G401.6 (cell line): Measurements from ENCODE around the gene LINGO3.

Experiments
- FAIRE-seq: peaks from 2 replicates; lab custom pipeline; 2012; peaks lifted over from hg19 to GRCh38; lab: Jason Lieb, UNC

Gene LINGO3

DNA sequence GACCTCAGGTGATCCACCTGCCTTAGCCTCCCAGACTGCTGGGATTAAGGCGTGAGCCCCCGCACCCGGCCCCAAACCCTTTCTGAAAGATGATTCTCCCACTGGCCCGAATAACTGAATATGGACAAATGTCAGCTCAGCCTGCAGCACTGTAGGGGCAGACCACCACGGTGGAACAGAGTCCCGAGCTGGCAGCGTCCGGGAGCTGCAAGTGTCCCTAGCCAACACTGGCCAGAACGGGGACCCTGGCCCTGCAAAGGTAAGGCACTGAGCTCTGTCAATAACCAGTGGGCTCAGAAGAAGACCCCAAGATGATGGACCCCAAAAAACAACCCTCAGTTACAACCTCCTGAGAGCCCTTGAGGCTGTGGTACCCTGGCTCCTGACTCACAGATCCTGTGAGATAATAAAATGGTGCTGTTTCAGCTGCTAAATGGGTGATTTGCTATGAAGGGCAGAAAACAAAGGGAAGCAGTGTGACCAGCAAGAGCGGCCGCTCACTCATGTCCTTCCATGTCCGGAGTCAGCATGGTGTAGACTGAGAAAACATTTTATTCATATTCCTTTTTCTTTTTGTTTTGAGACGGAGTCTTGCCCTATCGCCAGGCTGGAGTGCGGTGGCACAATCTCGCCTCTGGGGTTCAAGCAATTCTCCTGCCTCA lies 18.9 kb upstream of the LINGO3 start:
- no peak for FAIRE-seq

DNA sequence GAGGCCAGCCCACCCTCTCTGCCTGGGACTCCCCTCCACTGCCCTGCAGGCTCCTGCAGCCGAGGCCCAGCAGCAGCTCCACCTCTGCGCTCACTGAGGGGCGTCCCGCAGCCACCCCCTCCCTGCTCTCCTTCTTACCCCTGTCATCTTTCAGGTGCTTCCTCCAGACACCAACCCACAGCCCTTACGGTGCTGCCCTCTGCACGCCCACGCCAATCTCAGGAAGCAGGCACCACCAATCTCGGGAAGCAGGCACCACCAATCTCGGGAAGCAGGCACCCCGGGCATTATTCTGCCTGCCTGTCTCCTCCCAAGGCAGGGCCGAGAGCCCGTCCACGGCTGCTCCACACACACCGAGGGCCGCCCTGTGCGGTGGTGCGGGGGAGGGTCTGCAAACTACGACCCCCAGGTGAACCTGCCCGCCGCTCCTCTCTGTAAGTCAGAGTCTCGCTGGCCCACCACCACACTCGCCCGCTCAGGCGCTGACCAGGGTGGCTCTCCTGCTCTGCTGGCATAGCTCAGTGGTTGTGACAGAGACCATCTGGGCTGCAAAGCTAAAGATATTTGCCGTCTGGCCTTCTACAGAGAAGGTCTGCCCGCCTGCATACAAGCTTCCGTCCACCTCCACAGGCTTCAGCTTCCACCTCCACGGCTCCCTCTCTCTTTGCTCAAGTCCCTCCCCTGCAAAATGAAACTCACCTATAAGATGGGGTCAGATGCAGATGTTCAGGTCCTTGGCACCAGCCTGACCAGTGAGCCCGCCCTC lies 17.5 kb upstream of the LINGO3 start:
- no peak for FAIRE-seq

DNA sequence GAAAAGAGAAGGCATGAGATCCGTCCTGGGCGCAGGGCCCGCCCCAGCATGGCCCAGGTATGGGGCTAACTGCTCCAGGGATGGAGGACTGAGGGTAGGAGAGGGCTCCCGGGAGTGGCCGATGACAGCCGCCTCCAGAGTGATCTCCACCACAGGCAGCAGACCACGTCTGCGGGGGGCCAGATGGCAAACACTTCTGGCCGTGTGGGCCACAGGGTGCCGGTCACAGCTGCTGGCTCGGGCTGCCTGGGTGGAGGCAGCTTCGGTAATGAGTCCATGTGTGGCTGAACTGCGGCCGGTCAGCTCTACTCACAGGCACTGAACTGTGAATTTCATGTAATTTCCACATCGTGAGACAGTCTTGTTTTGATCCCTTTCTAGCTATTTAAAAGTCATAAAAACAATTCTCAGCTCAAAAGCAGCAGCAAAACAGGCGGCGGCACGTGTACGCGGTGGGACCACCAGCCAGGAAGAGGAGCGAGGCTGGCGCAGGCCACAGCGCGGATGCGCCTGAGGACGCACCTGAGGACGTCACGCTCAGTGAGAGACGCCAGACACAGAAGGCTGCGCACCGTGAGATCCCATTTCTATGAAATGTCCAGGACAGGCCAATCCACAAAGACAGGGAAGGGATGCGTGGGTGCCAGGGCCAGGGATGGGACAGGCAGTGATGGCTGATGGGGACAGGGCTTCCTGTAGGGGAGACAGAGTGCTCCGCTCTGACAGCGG lies 16.4 kb upstream of the LINGO3 start:
- FAIRE-seq, result no peak

DNA sequence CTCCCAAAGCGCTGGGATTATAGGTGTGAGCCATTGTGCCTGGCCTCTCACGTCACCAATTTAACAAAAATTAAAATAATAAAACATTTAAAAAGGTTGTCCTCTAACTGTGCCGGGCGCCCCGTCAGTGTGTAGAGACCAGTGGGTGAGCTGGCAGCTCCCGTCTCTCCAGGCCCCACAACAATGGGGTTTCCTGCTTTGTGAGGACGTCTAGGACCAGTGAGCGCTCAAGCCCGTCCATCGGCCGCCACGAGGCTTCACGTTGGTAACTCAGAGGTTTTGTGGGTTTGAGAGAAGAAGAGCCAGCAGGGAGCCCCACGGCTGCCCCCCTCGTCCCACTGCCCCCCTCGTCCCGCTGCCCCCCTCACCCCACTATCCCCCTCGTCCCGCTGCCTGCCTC lies 15.8 kb upstream of the LINGO3 start:
- no peak for FAIRE-seq

DNA sequence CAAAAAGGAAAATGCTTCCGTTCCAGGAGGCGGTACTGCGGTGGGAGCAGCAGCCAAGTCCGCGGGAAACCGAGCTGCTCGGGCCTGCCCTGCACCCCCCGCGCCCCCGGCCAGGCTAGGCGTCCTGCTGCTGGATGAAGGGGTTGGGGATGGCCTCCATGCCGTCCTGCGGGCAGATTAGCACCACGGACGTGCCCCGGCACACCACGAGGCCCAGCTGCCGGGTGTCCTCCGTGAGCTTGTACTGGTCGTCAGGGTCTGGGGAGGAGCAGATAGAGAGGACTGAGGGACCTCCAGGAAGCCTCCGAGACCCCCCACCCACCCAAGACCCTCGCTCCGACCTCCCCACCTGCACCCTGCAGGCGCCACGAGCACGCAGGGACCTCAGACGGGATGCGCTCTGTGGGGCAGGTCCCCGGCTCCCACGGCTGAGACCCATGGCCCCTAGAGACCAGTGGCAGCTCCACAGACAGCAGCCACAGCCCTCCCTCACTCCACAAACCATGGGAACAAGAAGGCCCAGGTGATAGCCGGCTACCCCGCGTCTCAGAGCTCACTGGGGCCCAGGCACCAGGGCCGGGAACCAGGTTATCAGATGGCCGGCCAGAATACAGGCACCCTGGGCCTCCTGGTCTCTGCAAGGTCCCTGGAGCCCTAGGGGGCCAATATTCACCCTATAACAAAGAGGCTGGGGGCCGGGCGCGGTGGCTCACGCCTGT lies 13.8 kb upstream of the LINGO3 start:
- FAIRE-seq, result no peak

DNA sequence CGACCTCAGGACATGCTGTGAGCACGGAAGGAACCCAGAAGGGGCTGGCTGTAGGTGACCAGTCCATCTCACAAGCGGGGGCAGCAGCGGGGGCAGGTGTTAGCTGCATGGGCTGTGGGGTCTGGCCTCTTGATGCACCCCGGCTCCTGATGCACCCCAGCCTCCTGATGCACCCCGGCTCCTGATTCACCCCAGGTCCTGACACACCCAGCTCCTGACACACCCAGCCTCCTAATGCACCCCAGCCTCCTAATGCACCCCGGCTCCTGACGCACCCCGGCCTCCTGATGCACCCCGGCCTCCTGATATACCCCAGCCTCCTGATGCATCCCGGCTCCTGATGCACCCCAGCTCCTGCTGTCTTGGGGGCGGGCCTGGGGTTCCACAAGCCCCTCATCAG lies 13.0 kb upstream of the LINGO3 start:
- FAIRE-seq, result no peak

DNA sequence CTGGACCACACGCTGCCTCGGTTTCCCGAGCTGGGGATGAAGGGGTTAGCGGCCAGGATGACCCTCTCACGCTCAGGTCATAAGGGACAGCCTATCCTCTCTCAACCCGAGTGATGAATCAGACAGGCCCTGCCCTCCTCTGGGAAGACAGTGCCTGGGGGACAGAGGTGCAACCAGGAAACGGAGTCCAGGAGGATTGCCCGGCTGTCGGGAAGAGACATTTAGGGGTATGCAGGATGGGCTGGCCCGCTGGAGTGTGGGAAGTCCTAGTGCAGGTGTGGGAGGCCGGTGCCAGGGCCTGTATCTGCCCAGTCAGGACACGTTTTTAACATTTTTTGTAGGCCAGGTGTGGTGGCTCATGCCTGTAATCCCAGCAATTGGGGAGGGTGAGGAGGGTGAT lies 12.1 kb upstream of the LINGO3 start:
- no peak for FAIRE-seq

DNA sequence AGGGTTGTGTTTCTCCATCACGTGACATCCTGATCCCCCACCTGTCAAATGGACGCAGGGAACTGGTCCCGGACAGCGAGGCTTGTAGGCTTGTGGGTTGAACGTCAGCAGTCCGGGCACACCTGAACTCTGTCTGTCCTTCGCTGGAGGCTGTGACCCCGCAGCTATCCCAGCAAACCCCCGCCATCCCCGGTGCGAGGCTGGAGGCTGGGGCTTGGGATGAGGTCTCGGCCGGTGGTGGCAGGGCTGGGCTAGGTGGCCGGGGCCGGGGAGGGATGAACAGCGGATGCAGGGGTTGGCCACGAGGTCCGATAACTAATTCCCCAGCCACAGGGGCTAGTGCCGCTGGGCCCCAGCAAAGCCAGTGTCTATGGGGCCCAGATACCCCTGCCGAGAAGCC lies 11.6 kb upstream of the LINGO3 start:
- FAIRE-seq, result no peak

DNA sequence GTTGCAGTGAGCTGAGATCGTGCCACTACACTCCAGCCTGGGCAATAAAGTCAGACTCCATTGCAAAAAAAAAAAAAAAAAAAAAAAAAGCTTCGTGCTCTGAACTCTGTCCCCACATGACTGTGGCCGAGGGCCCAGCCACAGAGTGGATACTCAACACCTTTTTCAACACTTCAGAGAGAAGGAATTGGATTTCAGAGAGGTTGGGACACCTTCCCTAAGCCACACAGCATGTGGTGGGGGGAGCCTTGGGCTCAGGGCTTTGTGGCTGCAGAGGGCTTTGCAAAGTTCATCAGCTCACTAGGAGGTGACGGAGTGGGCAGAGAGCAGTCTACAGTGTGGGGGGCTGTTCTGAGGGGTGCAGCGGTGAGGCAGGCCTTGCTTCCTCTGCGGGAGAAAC lies 11.0 kb upstream of the LINGO3 start:
- no peak for FAIRE-seq

DNA sequence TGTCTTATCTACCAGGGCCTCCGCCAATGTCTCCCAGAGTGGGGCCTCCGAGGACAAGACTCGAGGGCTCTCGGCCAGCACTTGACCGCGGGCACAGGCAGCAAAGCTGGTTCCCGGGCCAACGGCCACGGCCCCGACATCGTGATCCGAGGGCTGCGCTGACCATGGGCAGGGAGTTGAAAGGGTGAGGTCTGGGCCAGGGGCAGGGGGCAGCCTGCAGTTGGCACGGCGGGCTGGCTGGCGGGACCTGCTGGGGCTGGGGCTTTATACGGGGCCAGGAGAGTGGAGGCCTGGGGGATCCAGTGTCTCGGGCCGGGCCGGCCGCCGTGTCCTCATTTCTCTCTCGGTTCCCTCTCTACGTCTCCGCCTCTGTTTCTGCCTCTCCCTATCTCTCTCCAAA lies 9.8 kb upstream of the LINGO3 start:
- FAIRE-seq, result no peak

DNA sequence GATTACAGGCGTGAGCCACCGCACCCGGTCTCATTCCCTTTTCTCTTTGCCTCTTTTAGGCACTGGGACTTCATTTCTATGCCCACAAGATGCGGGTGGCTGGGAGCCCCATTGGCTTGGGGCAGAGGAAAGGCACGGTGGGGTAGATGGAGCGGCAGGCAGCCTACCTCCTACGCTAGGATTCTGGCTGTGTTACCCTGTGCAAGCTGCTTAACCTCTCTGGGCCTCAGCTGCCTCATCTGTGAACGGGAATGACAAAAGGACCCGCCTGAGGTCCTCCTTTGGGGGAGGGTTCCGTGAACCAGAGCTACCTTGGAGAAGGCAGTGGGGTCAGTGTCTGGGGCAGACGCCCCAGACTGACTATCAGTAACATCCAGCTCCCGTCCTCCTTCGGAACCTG lies 9.3 kb upstream of the LINGO3 start:
- FAIRE-seq, result no peak

DNA sequence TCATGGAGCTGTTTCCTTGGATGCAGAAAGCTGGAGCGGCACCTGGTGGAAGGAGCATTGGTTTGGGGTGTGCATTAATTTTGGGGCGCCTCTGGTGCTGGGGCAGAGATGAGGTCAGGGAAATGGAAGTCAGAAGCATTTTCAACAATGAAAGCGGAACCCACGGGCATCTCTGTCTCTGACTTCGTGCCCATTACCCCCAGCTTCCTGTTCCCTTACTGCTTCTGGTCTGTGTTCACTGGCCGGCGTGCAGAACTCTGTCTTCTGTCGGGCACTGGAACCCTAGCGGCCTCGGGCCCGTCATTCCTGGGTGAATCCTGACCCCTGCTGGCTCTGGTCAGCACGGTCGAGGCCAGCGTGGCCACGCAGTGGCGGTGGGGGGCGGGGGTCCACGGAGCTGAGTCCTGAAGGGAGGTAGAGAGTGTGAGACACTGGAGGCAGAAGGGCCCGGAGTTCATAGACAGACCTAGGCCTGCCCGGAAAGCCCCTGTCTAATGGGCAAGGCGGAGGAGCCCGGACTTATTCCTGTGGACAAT lies 7.9 kb upstream of the LINGO3 start:
- FAIRE-seq, result peak; percentile 63

DNA sequence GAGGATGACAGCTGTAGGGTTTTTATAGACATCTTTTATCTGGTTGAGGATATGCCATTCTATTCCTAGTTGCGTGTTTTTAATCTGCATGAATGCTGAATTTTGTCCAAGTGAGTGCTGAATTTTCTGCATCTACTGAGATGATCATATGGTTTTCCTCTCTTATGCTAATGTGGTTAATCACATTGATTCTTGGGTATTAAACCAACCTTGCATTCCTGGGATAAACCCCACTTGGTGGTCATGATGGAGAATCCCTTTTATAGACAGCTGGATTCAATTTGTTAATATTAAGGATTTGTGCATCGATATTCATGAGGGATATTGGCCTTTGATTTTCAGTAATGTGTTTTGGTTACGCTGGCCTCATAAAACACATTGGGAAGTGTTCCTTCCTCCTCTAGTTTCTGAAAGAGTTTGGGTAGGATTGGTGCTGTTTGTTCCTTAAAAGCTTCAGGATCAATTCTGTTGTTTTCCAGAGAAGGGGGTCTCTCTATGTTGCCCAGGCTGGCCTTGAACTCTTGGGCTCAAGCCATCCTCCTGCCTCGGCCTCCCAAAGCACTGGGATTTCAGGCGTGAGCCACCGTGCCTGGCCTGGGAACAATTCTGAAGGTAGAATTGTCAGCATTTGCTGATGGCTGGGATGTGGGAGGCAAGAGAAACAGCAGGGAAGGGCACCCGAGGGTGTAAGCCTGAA lies 7.3 kb upstream of the LINGO3 start:
- FAIRE-seq, result no peak

DNA sequence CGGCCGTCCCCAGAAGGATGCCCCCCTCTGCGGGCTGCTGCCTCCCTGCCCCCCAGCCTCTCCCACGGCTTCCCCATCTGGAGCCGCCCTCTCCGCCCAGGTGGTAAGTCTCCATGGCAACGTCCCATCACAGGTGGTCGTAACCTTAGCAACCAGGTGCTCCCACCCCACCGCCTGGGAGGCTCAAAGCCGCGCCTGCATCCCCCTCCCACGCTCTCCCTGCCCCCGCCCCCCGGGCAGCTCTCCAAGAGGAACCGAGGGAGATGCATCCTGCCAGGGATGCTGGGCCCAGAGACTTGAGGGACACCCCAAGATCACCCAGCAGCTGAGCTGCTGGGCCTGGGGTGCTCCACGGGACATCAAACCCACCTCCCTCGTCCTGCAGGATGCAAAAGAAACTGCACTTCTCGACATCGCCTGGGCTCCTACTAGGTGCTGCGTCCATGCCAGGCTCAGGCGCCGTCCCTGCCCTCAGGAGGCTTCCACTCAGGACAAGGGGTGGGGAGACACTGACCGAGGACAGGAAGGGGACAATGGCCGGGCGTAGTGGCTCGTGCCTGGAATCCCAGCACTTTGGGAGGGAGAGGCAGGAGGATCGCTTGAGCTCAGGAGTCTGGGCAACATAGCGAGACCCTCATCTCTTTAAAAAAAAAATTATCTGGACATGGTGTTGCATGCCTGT lies 5.0 kb upstream of the LINGO3 start:
- FAIRE-seq, result no peak

DNA sequence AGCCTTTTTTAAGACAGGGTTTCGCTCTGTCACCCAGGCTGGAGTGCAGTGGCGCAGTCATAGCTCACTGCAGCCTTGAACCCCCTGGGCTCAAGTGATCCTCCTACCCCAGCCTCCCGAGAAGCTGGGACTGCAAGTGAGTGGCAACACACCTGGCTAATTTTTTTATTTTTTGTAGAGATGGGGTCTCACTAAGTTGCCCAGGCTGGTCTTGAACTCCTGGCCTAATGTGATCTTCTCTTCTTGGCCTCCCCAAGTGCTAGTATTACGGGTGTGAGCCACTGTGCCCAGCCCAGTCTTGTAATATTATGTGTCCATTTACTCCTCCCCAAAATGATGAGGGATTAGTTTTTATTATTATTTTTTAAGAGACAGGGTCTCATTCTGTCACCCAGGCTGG lies 3.1 kb upstream of the LINGO3 start:
- no peak for FAIRE-seq

DNA sequence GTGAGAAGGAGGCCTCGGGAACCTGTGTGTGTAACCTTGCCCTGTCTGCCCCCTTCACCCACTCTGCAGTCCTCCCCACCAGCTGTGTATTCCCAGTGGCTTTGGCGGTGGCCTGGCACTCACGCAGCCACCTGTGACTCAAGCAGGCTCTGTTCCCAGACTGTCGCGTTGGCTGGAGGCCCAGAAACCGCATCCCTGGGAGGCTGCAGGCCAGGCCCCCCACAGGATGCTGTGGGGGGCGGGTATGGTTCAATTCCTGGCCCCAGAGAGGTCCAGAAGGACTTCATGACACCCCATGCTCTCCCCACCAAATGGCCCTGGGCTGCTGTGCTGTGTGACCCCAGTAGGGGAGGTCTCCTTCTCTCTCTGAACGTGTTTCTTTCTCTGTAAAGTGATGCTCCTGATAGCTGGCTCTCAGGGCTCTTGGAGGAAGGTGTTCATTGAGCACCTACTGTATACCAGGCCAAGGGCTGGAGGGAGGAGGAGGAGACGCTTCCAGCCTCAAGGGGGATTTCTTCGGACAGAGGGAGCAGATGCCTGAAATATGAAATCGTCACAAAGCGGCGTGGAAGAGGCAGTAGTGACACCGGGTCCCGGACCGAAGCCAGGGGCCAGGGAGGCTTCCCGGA lies 1.9 kb upstream of the LINGO3 start:
- no peak for FAIRE-seq

DNA sequence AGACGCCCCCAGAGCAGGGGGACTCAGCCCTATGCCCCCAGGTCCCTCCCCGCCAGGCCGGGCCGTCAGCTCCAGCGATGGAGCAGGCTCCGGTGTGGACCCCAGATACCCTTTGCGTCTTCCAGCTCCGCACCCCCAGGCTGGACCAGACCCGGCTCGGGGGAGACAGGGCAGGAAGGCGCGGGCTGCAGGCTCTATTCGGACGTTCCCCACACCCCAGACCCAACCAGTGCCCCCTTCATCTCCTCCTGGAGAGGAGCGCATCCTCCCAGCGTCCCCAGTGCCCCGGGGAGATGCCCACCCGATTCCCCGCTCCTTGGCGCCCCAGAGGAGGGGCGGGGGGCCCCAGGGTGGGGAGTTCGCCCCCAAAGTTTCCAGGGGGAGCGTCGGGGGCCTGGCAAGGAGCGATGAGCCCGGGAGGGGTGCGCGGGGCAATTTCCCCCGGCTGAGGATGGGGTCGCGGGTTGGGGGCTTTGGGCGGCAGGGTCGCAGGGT lies 389 bp downstream of the LINGO3 start:
- no peak for FAIRE-seq

DNA sequence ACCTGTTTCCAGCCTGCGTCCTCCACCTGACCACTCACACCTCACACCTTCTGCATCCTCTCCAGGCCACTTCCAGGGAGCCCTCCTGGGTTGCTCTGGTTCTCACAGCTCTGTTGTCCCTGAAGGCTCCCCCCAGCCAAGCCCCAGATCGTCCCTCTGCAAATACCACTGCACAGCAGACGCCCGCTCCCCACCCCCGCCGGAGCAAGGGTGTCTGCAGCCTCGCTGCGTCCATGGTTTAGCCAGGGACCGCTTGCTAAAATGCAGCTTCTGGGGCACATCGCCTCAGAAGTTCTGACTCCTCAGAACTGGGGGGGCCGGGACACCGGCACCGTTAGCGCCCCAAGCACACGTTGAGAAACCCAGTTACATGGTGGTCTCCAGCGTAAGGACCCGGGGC lies 983 bp downstream of the LINGO3 start:
- FAIRE-seq, result no peak

DNA sequence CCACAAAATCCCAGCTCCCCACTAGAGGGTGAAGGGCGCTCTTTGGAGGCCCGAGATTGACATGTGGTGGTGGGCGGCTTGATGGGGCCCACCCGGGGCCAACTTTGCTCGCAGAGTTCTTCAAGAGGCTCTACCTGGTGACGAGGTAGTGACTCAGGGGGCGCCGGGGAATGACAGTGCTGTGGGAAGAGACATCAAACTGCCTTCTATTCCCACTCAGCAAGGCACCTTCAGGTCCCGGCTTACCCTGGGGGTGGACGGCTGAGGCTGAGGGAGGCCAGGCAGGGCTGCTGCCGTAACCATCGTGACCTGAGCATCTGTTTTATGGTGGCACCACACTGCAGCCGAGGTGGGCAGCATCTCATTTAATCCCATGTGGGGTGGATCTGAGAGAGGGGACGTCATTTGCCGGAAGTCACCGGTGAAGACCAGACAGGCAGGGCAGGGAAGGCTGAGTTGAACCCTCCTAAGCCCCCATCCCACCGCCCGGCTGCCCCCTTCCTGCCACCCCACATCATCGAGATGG lies 1.6 kb downstream of the LINGO3 start:
- FAIRE-seq, result no peak
